CD4-positive, alpha-beta T cell treated with Interleukin-17A for 4 hours (primary cell): Measurements from ENCODE around the gene MFAP5.
"Not testable (repeated sequence)": the region's sequence is repeated elsewhere in the genome, so short reads cannot be mapped to it uniquely, and the experiment has no call there.

ENCODE experiments used
- DNase-seq: peaks from one replicate; pipeline ENCODE4 v3.0.0-alpha.2; 2020; ENCODE audit warnings: mixed read lengths

Gene MFAP5

GRCh38 chr12:8624750-8625149 lies 37.9 kb downstream of the MFAP5 start:
- DNase-seq = not testable (repeated sequence)

- no peak for DNase-seq
Measured at GRCh38 chr12:8622646-8623045, 40.0 kb downstream of the MFAP5 start.

GRCh38 chr12:8615206-8615605 lies 47.4 kb downstream of the MFAP5 start:
- no peak for DNase-seq

GRCh38 chr12:8613881-8614280 lies 48.7 kb downstream of the MFAP5 start:
- DNase-seq = not testable (repeated sequence)

- DNase-seq = no peak
Measured at GRCh38 chr12:8612629-8613028, 50.0 kb downstream of the MFAP5 start, which contains the start of gene AICDA. TSS of gene AICDA (minus strand) at chr12:8612859. CDS start at chr12:8612767, 92 bp downstream.

GRCh38 chr12:8609061-8609570 lies 53.5 kb downstream of the MFAP5 start:
- no peak for DNase-seq

GRCh38 chr12:8606890-8607289 lies 55.7 kb downstream of the MFAP5 start:
- DNase-seq = no peak

GRCh38 chr12:8605057-8605456 lies 57.6 kb downstream of the MFAP5 start:
- no peak for DNase-seq

GRCh38 chr12:8603856-8604255 lies 58.8 kb downstream of the MFAP5 start:
- DNase-seq = no peak

- no peak for DNase-seq
Measured at GRCh38 chr12:8603286-8603685, 59.3 kb downstream of the MFAP5 start.

- no peak for DNase-seq
Measured at GRCh38 chr12:8596561-8596960, 66.1 kb downstream of the MFAP5 start.
